A673 (cell line): ENCODE data around the gene RUNDC1. TPM values are rescaled to one million over a fixed set of nuclear protein-coding genes. Genes with fewer than 3 reads are reported as not detected.

ENCODE experiments used
- BruUV-seq: library from RNA; stranded (reverse); fragments of 400-500 nt; replicated peaks from 2 replicates; lab custom pipeline; 2021; lab: Mats Ljungman, UMichigan
- CTCF ChIA-PET: fragments of 300-600 bp; sonication (Branson Sonifier 250); formaldehyde crosslinking; loops from one replicate; lab custom pipeline; 2022; ENCODE audit warnings: antibody characterized with exemption; lab: Charles Lee
- POLR2A ChIA-PET: fragments of 300-600 bp; sonication (Branson Sonifier 250); formaldehyde crosslinking; loops from one replicate; lab custom pipeline; 2022; ENCODE audit warnings: antibody characterized with exemption; ENCODE audit not compliant: low non-redundant PET; lab: Charles Lee
- DNase-seq: peaks from one replicate; pipeline ENCODE4 v3.0.0-alpha.2; 2015; ENCODE audit warnings: low spot score
- H3K27ac ChIP-seq: fragments of 200-600 bp; sonication (generic); 2 replicates; pipeline ENCODE4 v1.5.1; 2016; ENCODE audit warnings: mixed run types, low read depth, mild to moderate bottlenecking, mixed read lengths, antibody characterized with exemption, low read length; ENCODE audit not compliant: poor library complexity, severe bottlenecking
- H3K27me3 ChIP-seq: fragments of 200-600 bp; sonication (generic); replicated peaks from 2 replicates; pipeline ENCODE4 v1.6.1; 2017; ENCODE audit warnings: mixed run types, low read depth, mild to moderate bottlenecking, mixed read lengths, antibody characterized with exemption, low read length; ENCODE audit not compliant: insufficient read depth, poor library complexity
- H3K36me3 ChIP-seq: fragments of 200-600 bp; sonication (generic); 2 replicates; pipeline ENCODE4 v1.6.1; 2016; ENCODE audit warnings: mixed run types, mild to moderate bottlenecking, mixed read lengths, antibody characterized with exemption, low read length; ENCODE audit not compliant: insufficient read depth, poor library complexity, severe bottlenecking
- H3K4me1 ChIP-seq: fragments of 200-600 bp; sonication (generic); 2 replicates; pipeline ENCODE4 v1.6.1; 2017; ENCODE audit warnings: mixed run types, mild to moderate bottlenecking, mixed read lengths, antibody characterized with exemption, low read length; ENCODE audit not compliant: insufficient read depth, poor library complexity, severe bottlenecking
- H3K4me3 ChIP-seq: fragments of 200-600 bp; sonication (generic); 2 replicates; pipeline ENCODE4 v1.5.1; 2016; ENCODE audit warnings: low read depth, mixed run types, mild to moderate bottlenecking, mixed read lengths, low read length; ENCODE audit not compliant: poor library complexity, severe bottlenecking
- H3K9me3 ChIP-seq: fragments of 200-600 bp; sonication (generic); 2 replicates; pipeline ENCODE4 v1.6.1; 2016; ENCODE audit warnings: mixed run types, low read depth, mild to moderate bottlenecking, mixed read lengths, antibody characterized with exemption, low read length; ENCODE audit not compliant: poor library complexity, severe bottlenecking
- EZH2 ChIP-seq: fragments of 200-600 bp; sonication (generic); IDR thresholded peaks from 2 replicates; pipeline ENCODE4 v1.6.1; 2017; ENCODE audit warnings: borderline replicate concordance, low read depth, mild to moderate bottlenecking, mixed read lengths, antibody characterized with exemption, low read length; ENCODE audit not compliant: poor library complexity, severe bottlenecking
- intact Hi-C: fragments of 100-400 bp; cut with micrococcal nuclease; formaldehyde crosslinking; loops from one replicate; pipeline ENCODE4 v1.10.0; 2022; ENCODE audit not compliant: unreplicated experiment
- total RNA-seq: library from RNA; stranded (reverse); gene quantifications from 2 replicates; pipeline ENCODE4 v1.2.3, GENCODE V29; 2021
- TF ChIP-seq, protein P1 (sequence below): fragments of 300-800, 200-600 bp; sonication (generic); conservative IDR thresholded peaks from 2 replicates; pipeline ENCODE4 v1.5.1; 2017; ENCODE audit warnings: low read depth, mild to moderate bottlenecking, antibody characterized with exemption, low read length, moderate library complexity, mixed read lengths

The RUNDC1 gene
- total RNA-seq, 1 experiment from 2014 or later, result 8.0 TPM

DNA sequence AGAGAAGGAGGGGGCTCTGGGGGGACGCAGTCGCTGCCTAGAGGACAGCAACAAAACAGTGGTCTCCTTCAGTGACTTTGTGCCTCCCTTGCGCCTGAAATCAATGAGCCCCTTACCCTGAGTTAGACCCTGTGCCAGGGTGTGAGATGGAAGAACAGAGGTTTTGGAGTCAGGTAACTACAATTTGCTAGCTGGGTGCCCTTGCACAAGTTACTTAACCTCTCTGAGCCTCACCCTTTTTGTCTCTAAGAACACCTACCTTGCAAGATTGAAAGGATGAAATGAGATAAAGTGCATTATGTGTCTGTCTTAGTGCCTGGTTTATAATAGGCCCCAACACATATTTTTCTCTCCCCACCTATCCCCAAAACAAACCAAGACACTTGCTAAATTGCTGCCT lies 54.5 kb downstream of the RUNDC1 start:
- Histone ChIP-seq H3K4me1 (no peaks in the 10 kb centered on the region), H3K9me3 (no peaks in the 10 kb centered on the region), H3K4me3 (no peak overlapping the region), H3K36me3 (no peaks in the 10 kb centered on the region), H3K27me3 (no peaks in the 10 kb centered on the region), H3K27ac (no peak overlapping the region)
- CTCF ChIA-PET, result no interaction called here
- BruUV-seq, result no TSS peak
- POLR2A ChIA-PET, result no interaction called here
- no peak for TF ChIP-seq EZH2
- TF ChIP-seq, protein P1, sequence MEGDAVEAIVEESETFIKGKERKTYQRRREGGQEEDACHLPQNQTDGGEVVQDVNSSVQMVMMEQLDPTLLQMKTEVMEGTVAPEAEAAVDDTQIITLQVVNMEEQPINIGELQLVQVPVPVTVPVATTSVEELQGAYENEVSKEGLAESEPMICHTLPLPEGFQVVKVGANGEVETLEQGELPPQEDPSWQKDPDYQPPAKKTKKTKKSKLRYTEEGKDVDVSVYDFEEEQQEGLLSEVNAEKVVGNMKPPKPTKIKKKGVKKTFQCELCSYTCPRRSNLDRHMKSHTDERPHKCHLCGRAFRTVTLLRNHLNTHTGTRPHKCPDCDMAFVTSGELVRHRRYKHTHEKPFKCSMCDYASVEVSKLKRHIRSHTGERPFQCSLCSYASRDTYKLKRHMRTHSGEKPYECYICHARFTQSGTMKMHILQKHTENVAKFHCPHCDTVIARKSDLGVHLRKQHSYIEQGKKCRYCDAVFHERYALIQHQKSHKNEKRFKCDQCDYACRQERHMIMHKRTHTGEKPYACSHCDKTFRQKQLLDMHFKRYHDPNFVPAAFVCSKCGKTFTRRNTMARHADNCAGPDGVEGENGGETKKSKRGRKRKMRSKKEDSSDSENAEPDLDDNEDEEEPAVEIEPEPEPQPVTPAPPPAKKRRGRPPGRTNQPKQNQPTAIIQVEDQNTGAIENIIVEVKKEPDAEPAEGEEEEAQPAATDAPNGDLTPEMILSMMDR, result no peak
- intact Hi-C loops, result no loop called here
- DNase-seq, result no peak

DNA sequence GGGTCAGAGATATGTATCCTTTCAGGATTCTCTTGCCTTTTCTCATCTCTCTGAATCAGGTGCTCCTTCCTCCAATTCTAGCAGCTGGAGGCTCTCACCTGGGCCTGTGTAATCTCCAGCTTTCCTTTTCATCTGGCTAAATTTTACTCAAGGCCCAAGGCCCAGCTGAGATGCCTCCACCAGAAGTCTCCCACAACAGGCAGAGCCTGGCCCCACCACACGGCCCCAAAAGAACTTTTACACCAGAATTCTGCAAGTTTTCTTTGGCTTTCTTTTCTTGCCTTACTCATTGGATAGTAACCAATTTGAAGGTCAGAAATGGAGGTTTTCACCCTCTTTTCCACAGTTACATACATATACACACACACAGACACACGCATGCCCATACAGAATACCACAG lies 59.3 kb downstream of the RUNDC1 start:
- no peaks in the 10 kb centered on the region for H3K27me3 ChIP-seq
- CTCF ChIA-PET, result no interaction called here
- H3K9me3 ChIP-seq, result no peaks in the 10 kb centered on the region
- H3K4me1 ChIP-seq, result no peaks in the 10 kb centered on the region
- no peak overlapping the region for H3K27ac ChIP-seq
- H3K4me3 ChIP-seq, result no peak overlapping the region
- no peak for DNase-seq
- TF ChIP-seq, protein P1, result no peak
- TF ChIP-seq EZH2, result no peak
- no TSS peak for BruUV-seq
- no peaks in the 10 kb centered on the region for H3K36me3 ChIP-seq
- intact Hi-C loops, result no loop called here
- POLR2A ChIA-PET, result no interaction called here

DNA sequence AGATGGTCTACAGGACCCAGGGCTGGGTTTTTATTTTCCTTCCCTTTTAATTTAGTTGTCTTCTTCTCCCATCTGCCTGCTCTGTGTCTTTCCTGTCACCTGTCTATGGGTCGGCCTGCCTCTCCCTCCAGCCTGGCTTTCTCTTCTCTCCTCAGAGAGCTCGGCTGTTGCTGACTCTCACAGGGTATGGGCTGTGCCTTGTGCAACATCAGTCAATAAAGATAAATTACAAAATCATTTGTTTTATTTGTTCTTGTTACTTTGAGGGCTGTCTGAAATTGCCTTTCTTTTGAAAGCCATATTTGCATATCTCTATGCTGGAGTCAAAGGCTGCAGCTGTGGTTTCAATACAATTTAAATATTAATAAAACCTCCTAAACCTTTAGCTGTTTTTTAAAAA lies 60.3 kb downstream of the RUNDC1 start:
- no peaks in the 10 kb centered on the region for H3K27me3 ChIP-seq
- ChIA-PET CTCF (no interaction called here), POLR2A (no interaction called here)
- H3K36me3 ChIP-seq, result no peaks in the 10 kb centered on the region
- TF ChIP-seq, protein P1, result no peak
- no peak for TF ChIP-seq EZH2
- H3K4me1 ChIP-seq, result no peaks in the 10 kb centered on the region
- no peaks in the 10 kb centered on the region for H3K9me3 ChIP-seq
- H3K4me3 ChIP-seq, result no peak overlapping the region
- no TSS peak for BruUV-seq
- intact Hi-C loops, result no loop called here
- no peak for DNase-seq
- H3K27ac ChIP-seq, result no peak overlapping the region
